Activated T-cell treated with anti-CD3 and anti-CD28 coated beads, Interleukin-2, amount 50 U/mL, for 24 hours (primary cell): ENCODE data around the gene GLDC.
"Not testable (repeated sequence)": the region's sequence is repeated elsewhere in the genome, so short reads cannot be mapped to it uniquely, and the experiment has no call there.

Experiments
- DNase-seq: peaks from one replicate; pipeline ENCODE4 v3.0.0-alpha.2; 2020
- H3K27ac Mint-ChIP-seq: 2 replicates; pipeline ENCODE4 v1.8.0; 2020; ENCODE audit warnings: mild to moderate bottlenecking, mixed read lengths
- H3K27me3 Mint-ChIP-seq: 2 replicates; pipeline ENCODE4 v1.8.0; 2020; ENCODE audit warnings: mixed read lengths
- H3K36me3 Mint-ChIP-seq: 2 replicates; pipeline ENCODE4 v1.8.0; 2020; ENCODE audit warnings: low read depth, mixed read lengths
- H3K4me1 Mint-ChIP-seq: 2 replicates; pipeline ENCODE4 v1.8.0; 2020; ENCODE audit warnings: low read depth, mixed read lengths
- H3K4me3 Mint-ChIP-seq: 2 replicates; pipeline ENCODE4 v1.8.0; 2020; ENCODE audit warnings: mild to moderate bottlenecking, moderate library complexity, mixed read lengths
- H3K9me3 Mint-ChIP-seq: 2 replicates; pipeline ENCODE4 v1.8.0; 2020; ENCODE audit warnings: mixed read lengths

Gene GLDC

GRCh38 chr9:6645355-6646292 is at the start of gene GLDC:
Gene GLDC (minus strand): TSS chr9:6645729. CDS start chr9:6645499, 230 bp downstream.
- peaks cover 70% of the 10 kb centered on the region for H3K27me3 Mint-ChIP-seq
- peak within 1 kb of the TSS; percentile 32 for H3K27ac Mint-ChIP-seq
- peak; percentile 67 for DNase-seq
- no peaks in the 10 kb centered on the region for H3K36me3 Mint-ChIP-seq
- H3K4me3 Mint-ChIP-seq: peak within 1 kb of the TSS; percentile 78
- H3K9me3 Mint-ChIP-seq: no peaks in the 10 kb centered on the region
- H3K4me1 Mint-ChIP-seq: peaks cover 22% of the 10 kb centered on the region

GRCh38 chr9:6692881-6693361 is 47.4 kb upstream of the GLDC start:
- no peak overlapping the region for H3K4me3 Mint-ChIP-seq
- DNase-seq: no peak
- no peak overlapping the region for H3K27ac Mint-ChIP-seq

GRCh38 chr9:6692433-6692832 is 46.9 kb upstream of the GLDC start:
- no peak overlapping the region for H3K4me3 Mint-ChIP-seq
- H3K27ac Mint-ChIP-seq: no peak overlapping the region
- no peak for DNase-seq
- H3K4me1 Mint-ChIP-seq: no peaks in the 10 kb centered on the region
- no peaks in the 10 kb centered on the region for H3K9me3 Mint-ChIP-seq
- no peaks in the 10 kb centered on the region for H3K27me3 Mint-ChIP-seq
- H3K36me3 Mint-ChIP-seq: no peaks in the 10 kb centered on the region

More at GRCh38 chr9:6692881-6693361, 47.4 kb upstream of the GLDC start:
- H3K27me3 Mint-ChIP-seq: no peaks in the 10 kb centered on the region
- no peaks in the 10 kb centered on the region for H3K36me3 Mint-ChIP-seq
- no peaks in the 10 kb centered on the region for H3K9me3 Mint-ChIP-seq
- H3K4me1 Mint-ChIP-seq: no peaks in the 10 kb centered on the region

- H3K27me3 Mint-ChIP-seq, H3K27ac Mint-ChIP-seq, H3K4me3 Mint-ChIP-seq, DNase-seq, H3K36me3 Mint-ChIP-seq, H3K9me3 Mint-ChIP-seq, H3K4me1 Mint-ChIP-seq: not testable (repeated sequence)
These were observed 45.1 kb upstream of the GLDC start for GRCh38 chr9:6690675-6691070.

GRCh38 chr9:6689893-6690674 is 44.6 kb upstream of the GLDC start:
- H3K4me1 Mint-ChIP-seq: no peaks in the 10 kb centered on the region
- no peak overlapping the region for H3K4me3 Mint-ChIP-seq
- no peak overlapping the region for H3K27ac Mint-ChIP-seq
- H3K36me3 Mint-ChIP-seq: peaks cover 2% of the 10 kb centered on the region
- H3K9me3 Mint-ChIP-seq: no peaks in the 10 kb centered on the region
- no peak for DNase-seq
- no peaks in the 10 kb centered on the region for H3K27me3 Mint-ChIP-seq

GRCh38 chr9:6687180-6687579 is 41.7 kb upstream of the GLDC start:
- no peak overlapping the region for H3K4me3 Mint-ChIP-seq
- no peaks in the 10 kb centered on the region for H3K9me3 Mint-ChIP-seq
- peaks cover 18% of the 10 kb centered on the region for H3K36me3 Mint-ChIP-seq
- no peak for DNase-seq
- H3K27ac Mint-ChIP-seq: no peak overlapping the region
- no peaks in the 10 kb centered on the region for H3K27me3 Mint-ChIP-seq
- H3K4me1 Mint-ChIP-seq: peaks cover 14% of the 10 kb centered on the region

GRCh38 chr9:6686396-6686795 is 40.9 kb upstream of the GLDC start:
- Mint-ChIP-seq H3K4me1 (peaks cover 14% of the 10 kb centered on the region), H3K9me3 (no peaks in the 10 kb centered on the region)
- DNase-seq: no peak

GRCh38 chr9:6681957-6682501 is 36.5 kb upstream of the GLDC start:
- Mint-ChIP-seq H3K27me3 (no peaks in the 10 kb centered on the region), H3K4me3 (peak overlapping the region; percentile 92), H3K27ac (peak overlapping the region; percentile 100), H3K4me1 (peaks cover 20% of the 10 kb centered on the region), H3K9me3 (no peaks in the 10 kb centered on the region), H3K36me3 (peaks cover 33% of the 10 kb centered on the region)
- DNase-seq: no peak

More at GRCh38 chr9:6686396-6686795, 40.9 kb upstream of the GLDC start:
- peaks cover 24% of the 10 kb centered on the region for H3K36me3 Mint-ChIP-seq
- H3K27ac Mint-ChIP-seq: no peak overlapping the region
- H3K27me3 Mint-ChIP-seq: no peaks in the 10 kb centered on the region
- H3K4me3 Mint-ChIP-seq: no peak overlapping the region

- peaks cover 20% of the 10 kb centered on the region for H3K4me1 Mint-ChIP-seq
- no peaks in the 10 kb centered on the region for H3K27me3 Mint-ChIP-seq
- DNase-seq: peak; percentile 93
- no peaks in the 10 kb centered on the region for H3K9me3 Mint-ChIP-seq
- H3K36me3 Mint-ChIP-seq: peaks cover 31% of the 10 kb centered on the region
- peak overlapping the region; percentile 92 for H3K4me3 Mint-ChIP-seq
- peak overlapping the region; percentile 100 for H3K27ac Mint-ChIP-seq
These were observed 35.8 kb upstream of the GLDC start for GRCh38 chr9:6681147-6681956.

- Mint-ChIP-seq H3K9me3 (no peaks in the 10 kb centered on the region), H3K4me3 (peak overlapping the region; percentile 92), H3K36me3 (peaks cover 31% of the 10 kb centered on the region), H3K27me3 (no peaks in the 10 kb centered on the region), H3K4me1 (peaks cover 20% of the 10 kb centered on the region), H3K27ac (peak overlapping the region; percentile 100)
- DNase-seq: no peak
These were observed 35.2 kb upstream of the GLDC start for GRCh38 chr9:6680797-6681146.

- no peaks in the 10 kb centered on the region for H3K27me3 Mint-ChIP-seq
- no peak overlapping the region for H3K4me3 Mint-ChIP-seq
- no peak overlapping the region for H3K27ac Mint-ChIP-seq
- DNase-seq: no peak
- H3K9me3 Mint-ChIP-seq: no peaks in the 10 kb centered on the region
- peaks cover 18% of the 10 kb centered on the region for H3K36me3 Mint-ChIP-seq
- H3K4me1 Mint-ChIP-seq: peaks cover 8% of the 10 kb centered on the region
These were observed 32.3 kb upstream of the GLDC start for GRCh38 chr9:6677803-6678202.

- Mint-ChIP-seq H3K27me3 (no peaks in the 10 kb centered on the region), H3K4me3 (no peak overlapping the region), H3K9me3 (no peaks in the 10 kb centered on the region), H3K36me3 (peaks cover 9% of the 10 kb centered on the region), H3K4me1 (peaks cover 6% of the 10 kb centered on the region), H3K27ac (no peak overlapping the region)
- DNase-seq: no peak
These were observed 30.9 kb upstream of the GLDC start for GRCh38 chr9:6676254-6676921.

- Mint-ChIP-seq H3K4me3 (no peak overlapping the region), H3K4me1 (peaks cover under 1% of the 10 kb centered on the region), H3K27me3 (no peaks in the 10 kb centered on the region), H3K36me3 (no peaks in the 10 kb centered on the region), H3K27ac (no peak overlapping the region), H3K9me3 (no peaks in the 10 kb centered on the region)
- DNase-seq: no peak
These were observed 29.7 kb upstream of the GLDC start for GRCh38 chr9:6675268-6675667.
